ENCODE results near the gene ROS1. TPM values are rescaled to one million over a fixed set of nuclear protein-coding genes. Genes with fewer than 3 reads are reported as not detected.
A peak's percentile ranks its signal among the peaks of the same experiment; 100 is the strongest.
"Not testable (repeated sequence)": the region's sequence is repeated elsewhere in the genome, so short reads cannot be mapped to it uniquely, and the experiment has no call there.

Gene ROS1
- total RNA-seq, 8 experiments from 2014 or later = under 0.01 to 0.10 (median 0.09) TPM; not detected in 5

- in situ Hi-C loops (cut with MboI; ENCODE audit: low pct_unique_long_range_greater_than_20kb in 2 of 9, low sequenced_read_pairs in 9 of 9, unreplicated experiment in 9 of 9) = no loop called here
- 10 to 47% (median 23%) methylated on average over 4 to 15 of the region's 16 CpGs for WGBS, 10 experiments
- ATAC-seq (replicated peaks in 6 of 8) = no peak
- Histone ChIP-seq H3K27ac (no peak overlapping the region), H3K4me3 (peak overlapping the region in 3 of 5 donors; percentile 28 to 36 (median 31)), H3K4me1 (replicated peaks in 1 of 2) (peaks cover 4 to 16% of the 10 kb centered on the region in 2 donors)
Measured at GRCh38 chr6:117266257-117267053, 159.3 kb downstream of the ROS1 start.

DNA sequence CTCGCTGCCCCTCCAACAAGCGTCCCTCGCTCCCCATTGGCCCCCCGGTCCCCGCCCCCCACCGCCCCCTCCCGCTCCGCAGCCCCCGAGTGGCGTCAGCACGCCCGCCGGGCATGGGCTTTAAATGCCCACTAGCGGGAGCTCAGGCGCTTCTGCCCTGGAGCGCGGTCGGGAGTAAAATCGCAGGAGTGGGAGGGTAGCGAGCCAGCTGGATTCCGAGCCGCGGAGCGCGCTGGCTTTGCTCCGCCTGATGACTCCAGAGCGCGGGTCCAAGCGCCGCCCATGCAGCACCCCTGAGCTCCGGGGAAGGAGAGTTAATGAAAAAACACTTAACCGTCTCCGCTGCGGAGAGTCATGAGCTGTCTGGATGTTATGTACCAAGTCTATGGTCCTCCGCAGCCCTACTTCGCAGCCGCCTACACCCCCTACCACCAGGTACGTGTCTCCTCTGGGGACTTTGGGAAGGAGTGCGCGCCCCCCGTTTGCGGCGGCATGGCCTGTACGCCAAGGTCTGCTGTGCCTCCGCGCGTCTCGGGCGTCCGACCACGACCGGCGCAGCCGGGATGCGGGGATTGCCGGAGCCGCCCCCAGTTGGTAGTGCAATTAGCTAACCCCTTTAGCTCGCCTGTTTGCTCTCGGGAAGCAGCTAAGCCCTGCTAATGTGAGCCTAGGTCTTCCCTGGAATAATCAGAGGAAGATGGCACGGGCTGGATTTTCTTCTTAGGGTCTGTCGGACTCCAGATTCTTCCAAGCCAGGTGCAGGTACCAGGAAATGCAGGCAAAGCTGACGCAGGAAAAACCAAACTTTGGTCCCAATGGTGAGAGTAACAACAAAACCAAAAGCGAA lies 160.1 kb downstream of the ROS1 start, which contains the start of gene VGLL2:
Gene VGLL2 (plus strand): TSS at position 149 of the 847 bp plus-strand sequence. CDS start 206 bp downstream, at position 355.
- ATAC-seq (replicated peaks in 6 of 8) = peak; percentile 51 to 91 (median 90)
- peaks cover 4 to 13% of the 10 kb centered on the region in 2 donors for H3K4me1 ChIP-seq (replicated peaks in 1 of 2)
- WGBS, 10 experiments = 0 to 3% (median 0%) methylated on average over 1 to 11 of the region's 63 CpGs; no CpG with 5 or more reads in 3 of the 10 experiments
- peak within 1 kb of the TSS; percentile 15 to 36 (median 28) for H3K4me3 ChIP-seq
- in situ Hi-C loops (cut with MboI; ENCODE audit: low pct_unique_long_range_greater_than_20kb in 2 of 9, low sequenced_read_pairs in 9 of 9, unreplicated experiment in 9 of 9) = no loop called here
- no peak within 1 kb of the TSS for H3K27ac ChIP-seq

DNA sequence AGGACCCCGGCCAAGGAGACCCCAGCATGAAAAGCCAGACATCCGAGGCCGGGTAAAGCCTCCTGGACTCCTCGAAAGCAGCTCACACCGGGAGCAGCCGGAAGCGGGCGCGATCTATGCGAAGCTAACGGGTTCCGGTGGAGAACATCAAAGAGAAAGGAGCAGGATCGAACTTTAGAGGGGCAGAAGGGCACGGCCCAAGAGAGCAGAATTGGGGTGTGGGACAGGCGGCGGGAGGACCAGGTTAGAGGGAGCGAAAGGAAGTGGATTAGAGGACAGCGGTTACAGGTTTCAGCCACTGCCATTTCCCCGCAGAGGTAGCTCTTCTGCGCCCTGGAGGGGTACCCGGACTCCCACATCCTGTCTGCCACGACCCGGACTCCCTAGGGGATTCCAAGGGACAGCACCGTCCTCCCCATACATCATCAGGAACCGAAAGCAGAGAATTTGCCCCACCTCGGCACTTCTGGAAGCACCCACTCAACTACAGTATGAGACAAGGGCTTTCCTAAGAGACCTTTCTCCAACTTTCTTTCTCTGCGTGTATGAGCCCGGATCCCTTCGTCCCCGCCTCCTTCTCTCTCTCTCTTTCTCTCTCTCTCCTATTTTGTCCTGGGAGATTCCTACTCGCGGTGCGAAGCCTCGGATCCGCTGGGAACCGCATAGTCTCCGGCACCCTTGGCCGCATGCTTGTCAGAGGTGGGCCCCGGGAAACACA lies 160.9 kb downstream of the ROS1 start:
- in situ Hi-C loops (cut with MboI; ENCODE audit: low pct_unique_long_range_greater_than_20kb in 2 of 9, low sequenced_read_pairs in 9 of 9, unreplicated experiment in 9 of 9) = no loop called here
- peaks cover 4 to 8% of the 10 kb centered on the region in 2 donors for H3K4me1 ChIP-seq (replicated peaks in 1 of 2)
- no peak overlapping the region for H3K27ac ChIP-seq
- H3K4me3 ChIP-seq = peak overlapping the region; percentile 15 to 36 (median 28)
- ATAC-seq (replicated peaks in 6 of 8) = peak in 7 of 8 experiments; percentile 44 to 72 (median 64)
- WGBS, 10 experiments = 0 to 16% (median 0%) methylated on average over 1 to 17 of the region's 39 CpGs; no CpG with 5 or more reads in 2 of the 10 experiments

DNA sequence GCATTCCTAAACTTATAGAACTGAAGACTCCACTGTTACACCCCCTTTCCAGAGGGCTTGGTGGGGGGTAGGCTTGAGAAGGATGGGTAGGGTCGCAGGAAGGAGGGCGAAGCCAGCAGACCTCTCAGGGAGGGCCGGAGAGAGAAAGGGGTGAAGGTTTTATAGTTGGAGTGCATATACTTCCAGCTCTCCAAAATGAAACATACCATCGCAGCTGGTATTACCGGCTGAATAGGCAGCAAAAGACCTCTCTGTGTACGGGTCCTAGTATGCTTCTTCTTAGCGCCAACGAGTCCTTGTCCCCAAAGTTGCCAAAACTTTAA lies 161.4 kb downstream of the ROS1 start:
- no peak for ATAC-seq (replicated peaks in 6 of 8)
- no peak overlapping the region for H3K27ac ChIP-seq
- H3K4me1 ChIP-seq (replicated peaks in 1 of 2) = peaks cover 4 to 5% of the 10 kb centered on the region in 2 donors
- 0 to 37% (median 5%) methylated on average over 1 to 5 of the region's 8 CpGs; no CpG with 5 or more reads in 3 of the 10 experiments for WGBS, 10 experiments
- in situ Hi-C loops (cut with MboI; ENCODE audit: low pct_unique_long_range_greater_than_20kb in 2 of 9, low sequenced_read_pairs in 9 of 9, unreplicated experiment in 9 of 9) = no loop called here
- peak overlapping the region in 2 of 5 donors; percentile 31 to 36 for H3K4me3 ChIP-seq

- no peak for ATAC-seq (replicated peaks in 6 of 8)
- 20 to 80% (median 68%) methylated on average over 1 to 9 of the region's 27 CpGs; no CpG with 5 or more reads in 4 of the 10 experiments for WGBS, 10 experiments
Measured at GRCh38 chr6:117263353-117263927, 162.3 kb downstream of the ROS1 start.

GRCh38 chr6:117262799-117263198 lies 162.9 kb downstream of the ROS1 start:
- 20 to 92% (median 77%) methylated on average over 4 to 8 of the region's 8 CpGs for WGBS, 10 experiments
- in situ Hi-C loops (cut with MboI; ENCODE audit: low pct_unique_long_range_greater_than_20kb in 2 of 9, low sequenced_read_pairs in 9 of 9, unreplicated experiment in 9 of 9) = no loop called here

More at GRCh38 chr6:117263353-117263927, 162.3 kb downstream of the ROS1 start:
- peaks cover 4 to 5% of the 10 kb centered on the region in 2 donors for H3K4me1 ChIP-seq (replicated peaks in 1 of 2)
- H3K4me3 ChIP-seq = no peak overlapping the region
- in situ Hi-C loops (cut with MboI; ENCODE audit: low pct_unique_long_range_greater_than_20kb in 2 of 9, low sequenced_read_pairs in 9 of 9, unreplicated experiment in 9 of 9) = no loop called here
- no peak overlapping the region for H3K27ac ChIP-seq

GRCh38 chr6:117253785-117254184 lies 172.0 kb downstream of the ROS1 start:
- in situ Hi-C loops (cut with MboI; ENCODE audit: low pct_unique_long_range_greater_than_20kb in 2 of 9, low sequenced_read_pairs in 9 of 9, unreplicated experiment in 9 of 9) = no loop called here
- Histone ChIP-seq H3K4me3 (no peak overlapping the region), H3K27ac (no peak overlapping the region), H3K4me1 (replicated peaks in 1 of 2) (no peaks in the 10 kb centered on the region)
- ATAC-seq (replicated peaks in 6 of 8) = no peak
- 0 to 100% (median 87%) methylated on average over 1 to 2 of the region's 2 CpGs for WGBS, 10 experiments

More at GRCh38 chr6:117262799-117263198, 162.9 kb downstream of the ROS1 start:
- Histone ChIP-seq H3K27ac (no peak overlapping the region), H3K4me3 (no peak overlapping the region), H3K4me1 (replicated peaks in 1 of 2) (peaks cover 4 to 5% of the 10 kb centered on the region in 2 donors)
- ATAC-seq (replicated peaks in 6 of 8) = no peak

DNA sequence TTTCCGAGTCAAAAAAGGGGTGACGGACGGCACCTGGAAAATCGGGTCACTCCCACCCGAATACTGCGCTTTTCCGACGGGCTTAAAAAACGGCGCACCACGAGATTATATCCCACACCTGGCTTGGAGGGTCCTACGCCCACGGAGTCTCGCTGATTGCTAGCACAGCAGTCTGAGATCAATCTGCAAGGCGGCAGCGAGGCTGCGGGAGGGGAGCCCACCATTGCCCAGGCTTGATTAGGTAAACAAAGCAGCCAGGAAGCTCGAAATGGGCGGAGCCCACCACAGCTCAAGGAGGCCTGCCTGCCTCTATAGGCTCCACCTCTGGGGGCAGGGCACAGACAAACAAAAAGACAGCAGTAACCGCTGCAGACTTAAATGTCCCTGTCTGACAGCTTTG lies 180.8 kb downstream of the ROS1 start:
- ATAC-seq (replicated peaks in 6 of 8); H3K27ac ChIP-seq; in situ Hi-C loops (cut with MboI; ENCODE audit: low pct_unique_long_range_greater_than_20kb in 2 of 9, low sequenced_read_pairs in 9 of 9, unreplicated experiment in 9 of 9); H3K4me1 ChIP-seq (replicated peaks in 1 of 2): not testable (repeated sequence)
- peak overlapping the region in 4 of 5 donors; percentile 24 to 36 (median 29) for H3K4me3 ChIP-seq
- WGBS, 10 experiments = 27% methylated on average over 3 of the region's 20 CpGs; no CpG with 5 or more reads in 9 of the 10 experiments

- H3K27ac ChIP-seq; ATAC-seq (replicated peaks in 6 of 8); in situ Hi-C loops (cut with MboI; ENCODE audit: low pct_unique_long_range_greater_than_20kb in 2 of 9, low sequenced_read_pairs in 9 of 9, unreplicated experiment in 9 of 9); H3K4me1 ChIP-seq (replicated peaks in 1 of 2): not testable (repeated sequence)
- 0 to 80% (median 38%) methylated on average over 1 to 4 of the region's 13 CpGs; no CpG with 5 or more reads in 4 of the 10 experiments for WGBS, 10 experiments
- peak overlapping the region in 4 of 5 donors; percentile 24 to 36 (median 29) for H3K4me3 ChIP-seq
Measured at GRCh38 chr6:117244571-117244970, 181.2 kb downstream of the ROS1 start.

Other genes starting within 250 kb of the ROS1 start
- gene VGLL2, start 160.4 kb downstream of the ROS1 start, total RNA-seq = under 1 TPM in 3 of 8 experiments, not detected in 5; 0.14 to 0.47 (median 0.31) TPM
- gene DCBLD1, start 56.7 kb upstream of the ROS1 start, total RNA-seq = 10 to 100 TPM in 2 of 8 experiments, 1 to 10 TPM in 6; 1.4 to 12.8 (median 7.5) TPM
- gene GOPC, start 176.6 kb upstream of the ROS1 start, total RNA-seq = 10 to 100 TPM; 34.9 to 48.5 (median 40.3) TPM
- 10 to 100 TPM; 16.0 to 45.7 (median 22.6) TPM for gene NUS1, start 249.5 kb upstream of the ROS1 start, total RNA-seq

Data from motor neuron (in vitro differentiated cells).